ENCODE data around the gene PIK3R2. TPM values are rescaled to one million over a fixed set of nuclear protein-coding genes. Genes with fewer than 3 reads are reported as not detected.

The PIK3R2 gene
- total and polyA plus RNA-seq, 2 of the 13 experiments (the other 11 are each of a cell fraction or from before 2014, with no cell fraction given): 18.6 to 25.3 TPM

DNA sequence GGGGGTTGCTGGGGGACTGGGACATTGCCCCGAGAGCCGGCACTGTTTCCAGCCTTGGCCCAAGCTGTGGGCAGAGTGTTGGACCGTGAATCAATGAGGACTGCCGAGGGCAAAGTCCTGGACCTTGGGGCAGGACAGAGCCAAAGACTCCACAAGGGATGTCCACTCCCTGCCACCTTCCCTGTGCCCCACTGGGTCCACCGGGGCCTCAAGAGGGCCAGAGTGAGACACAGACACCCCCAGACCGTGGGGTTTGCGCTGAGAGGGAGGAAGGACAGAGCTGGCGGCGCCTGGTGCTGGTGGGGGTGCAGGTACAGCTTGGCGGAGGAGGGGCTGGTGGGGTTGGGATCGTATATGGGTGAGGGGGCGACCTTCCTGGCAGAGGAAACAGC lies 43.6 kb upstream of the PIK3R2 start (continued):
- TF ChIP-seq, protein P1, sequence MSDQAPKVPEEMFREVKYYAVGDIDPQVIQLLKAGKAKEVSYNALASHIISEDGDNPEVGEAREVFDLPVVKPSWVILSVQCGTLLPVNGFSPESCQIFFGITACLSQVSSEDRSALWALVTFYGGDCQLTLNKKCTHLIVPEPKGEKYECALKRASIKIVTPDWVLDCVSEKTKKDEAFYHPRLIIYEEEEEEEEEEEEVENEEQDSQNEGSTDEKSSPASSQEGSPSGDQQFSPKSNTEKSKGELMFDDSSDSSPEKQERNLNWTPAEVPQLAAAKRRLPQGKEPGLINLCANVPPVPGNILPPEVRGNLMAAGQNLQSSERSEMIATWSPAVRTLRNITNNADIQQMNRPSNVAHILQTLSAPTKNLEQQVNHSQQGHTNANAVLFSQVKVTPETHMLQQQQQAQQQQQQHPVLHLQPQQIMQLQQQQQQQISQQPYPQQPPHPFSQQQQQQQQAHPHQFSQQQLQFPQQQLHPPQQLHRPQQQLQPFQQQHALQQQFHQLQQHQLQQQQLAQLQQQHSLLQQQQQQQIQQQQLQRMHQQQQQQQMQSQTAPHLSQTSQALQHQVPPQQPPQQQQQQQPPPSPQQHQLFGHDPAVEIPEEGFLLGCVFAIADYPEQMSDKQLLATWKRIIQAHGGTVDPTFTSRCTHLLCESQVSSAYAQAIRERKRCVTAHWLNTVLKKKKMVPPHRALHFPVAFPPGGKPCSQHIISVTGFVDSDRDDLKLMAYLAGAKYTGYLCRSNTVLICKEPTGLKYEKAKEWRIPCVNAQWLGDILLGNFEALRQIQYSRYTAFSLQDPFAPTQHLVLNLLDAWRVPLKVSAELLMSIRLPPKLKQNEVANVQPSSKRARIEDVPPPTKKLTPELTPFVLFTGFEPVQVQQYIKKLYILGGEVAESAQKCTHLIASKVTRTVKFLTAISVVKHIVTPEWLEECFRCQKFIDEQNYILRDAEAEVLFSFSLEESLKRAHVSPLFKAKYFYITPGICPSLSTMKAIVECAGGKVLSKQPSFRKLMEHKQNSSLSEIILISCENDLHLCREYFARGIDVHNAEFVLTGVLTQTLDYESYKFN (CRISPR knock-in tag; conservative IDR thresholded peaks at IDR 0.05): peak; percentile 85
- TF ChIP-seq, protein P2, sequence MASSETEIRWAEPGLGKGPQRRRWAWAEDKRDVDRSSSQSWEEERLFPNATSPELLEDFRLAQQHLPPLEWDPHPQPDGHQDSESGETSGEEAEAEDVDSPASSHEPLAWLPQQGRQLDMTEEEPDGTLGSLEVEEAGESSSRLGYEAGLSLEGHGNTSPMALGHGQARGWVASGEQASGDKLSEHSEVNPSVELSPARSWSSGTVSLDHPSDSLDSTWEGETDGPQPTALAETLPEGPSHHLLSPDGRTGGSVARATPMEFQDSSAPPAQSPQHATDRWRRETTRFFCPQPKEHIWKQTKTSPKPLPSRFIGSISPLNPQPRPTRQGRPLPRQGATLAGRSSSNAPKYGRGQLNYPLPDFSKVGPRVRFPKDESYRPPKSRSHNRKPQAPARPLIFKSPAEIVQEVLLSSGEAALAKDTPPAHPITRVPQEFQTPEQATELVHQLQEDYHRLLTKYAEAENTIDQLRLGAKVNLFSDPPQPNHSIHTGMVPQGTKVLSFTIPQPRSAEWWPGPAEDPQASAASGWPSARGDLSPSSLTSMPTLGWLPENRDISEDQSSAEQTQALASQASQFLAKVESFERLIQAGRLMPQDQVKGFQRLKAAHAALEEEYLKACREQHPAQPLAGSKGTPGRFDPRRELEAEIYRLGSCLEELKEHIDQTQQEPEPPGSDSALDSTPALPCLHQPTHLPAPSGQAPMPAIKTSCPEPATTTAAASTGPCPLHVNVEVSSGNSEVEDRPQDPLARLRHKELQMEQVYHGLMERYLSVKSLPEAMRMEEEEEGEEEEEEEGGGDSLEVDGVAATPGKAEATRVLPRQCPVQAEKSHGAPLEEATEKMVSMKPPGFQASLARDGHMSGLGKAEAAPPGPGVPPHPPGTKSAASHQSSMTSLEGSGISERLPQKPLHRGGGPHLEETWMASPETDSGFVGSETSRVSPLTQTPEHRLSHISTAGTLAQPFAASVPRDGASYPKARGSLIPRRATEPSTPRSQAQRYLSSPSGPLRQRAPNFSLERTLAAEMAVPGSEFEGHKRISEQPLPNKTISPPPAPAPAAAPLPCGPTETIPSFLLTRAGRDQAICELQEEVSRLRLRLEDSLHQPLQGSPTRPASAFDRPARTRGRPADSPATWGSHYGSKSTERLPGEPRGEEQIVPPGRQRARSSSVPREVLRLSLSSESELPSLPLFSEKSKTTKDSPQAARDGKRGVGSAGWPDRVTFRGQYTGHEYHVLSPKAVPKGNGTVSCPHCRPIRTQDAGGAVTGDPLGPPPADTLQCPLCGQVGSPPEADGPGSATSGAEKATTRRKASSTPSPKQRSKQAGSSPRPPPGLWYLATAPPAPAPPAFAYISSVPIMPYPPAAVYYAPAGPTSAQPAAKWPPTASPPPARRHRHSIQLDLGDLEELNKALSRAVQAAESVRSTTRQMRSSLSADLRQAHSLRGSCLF (CRISPR knock-in tag; IDR thresholded peaks at IDR 0.05; ENCODE audit: borderline replicate concordance): no peak
- TF ChIP-seq, protein P3, sequence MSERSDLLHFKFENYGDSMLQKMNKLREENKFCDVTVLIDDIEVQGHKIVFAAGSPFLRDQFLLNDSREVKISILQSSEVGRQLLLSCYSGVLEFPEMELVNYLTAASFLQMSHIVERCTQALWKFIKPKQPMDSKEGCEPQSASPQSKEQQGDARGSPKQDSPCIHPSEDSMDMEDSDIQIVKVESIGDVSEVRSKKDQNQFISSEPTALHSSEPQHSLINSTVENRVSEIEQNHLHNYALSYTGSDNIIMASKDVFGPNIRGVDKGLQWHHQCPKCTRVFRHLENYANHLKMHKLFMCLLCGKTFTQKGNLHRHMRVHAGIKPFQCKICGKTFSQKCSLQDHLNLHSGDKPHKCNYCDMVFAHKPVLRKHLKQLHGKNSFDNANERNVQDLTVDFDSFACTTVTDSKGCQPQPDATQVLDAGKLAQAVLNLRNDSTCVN (CRISPR knock-in tag; IDR thresholded peaks at IDR 0.05; ENCODE audit: borderline replicate concordance): no peak
- TF ChIP-seq ZNF841 (CRISPR knock-in tag; IDR thresholded peaks at IDR 0.05; ENCODE audit: borderline replicate concordance) (no peak), ZBTB8A (CRISPR knock-in tag; IDR thresholded peaks at IDR 0.05; ENCODE audit: borderline replicate concordance, low read depth) (no peak), ZNF569 (CRISPR knock-in tag; IDR thresholded peaks at IDR 0.05; ENCODE audit: borderline replicate concordance) (no peak), ZNF713 (CRISPR knock-in tag; IDR thresholded peaks at IDR 0.05) (no peak), ZNF510 (CRISPR knock-in tag; IDR thresholded peaks at IDR 0.05; ENCODE audit: low read depth) (no peak), NFKB2 (CRISPR knock-in tag; IDR thresholded peaks at IDR 0.05; ENCODE audit: borderline replicate concordance) (0 out of 2 replicates have a peak, but pooled peaks have one; percentile 19), CBX1 (IDR thresholded peaks at IDR 0.05; ENCODE audit: low read depth) (no peak), HDAC2 (CRISPR knock-in tag; IDR thresholded peaks at IDR 0.05) (peak; percentile 67; the same call in 1 of the 2 replicates), CHD2 (IDR thresholded peaks at IDR 0.05; ENCODE audit: low read depth, low read length) (no peak), ZNF354B (CRISPR knock-in tag; IDR thresholded peaks at IDR 0.05) (no peak)
- TF ChIP-seq, protein P4, sequence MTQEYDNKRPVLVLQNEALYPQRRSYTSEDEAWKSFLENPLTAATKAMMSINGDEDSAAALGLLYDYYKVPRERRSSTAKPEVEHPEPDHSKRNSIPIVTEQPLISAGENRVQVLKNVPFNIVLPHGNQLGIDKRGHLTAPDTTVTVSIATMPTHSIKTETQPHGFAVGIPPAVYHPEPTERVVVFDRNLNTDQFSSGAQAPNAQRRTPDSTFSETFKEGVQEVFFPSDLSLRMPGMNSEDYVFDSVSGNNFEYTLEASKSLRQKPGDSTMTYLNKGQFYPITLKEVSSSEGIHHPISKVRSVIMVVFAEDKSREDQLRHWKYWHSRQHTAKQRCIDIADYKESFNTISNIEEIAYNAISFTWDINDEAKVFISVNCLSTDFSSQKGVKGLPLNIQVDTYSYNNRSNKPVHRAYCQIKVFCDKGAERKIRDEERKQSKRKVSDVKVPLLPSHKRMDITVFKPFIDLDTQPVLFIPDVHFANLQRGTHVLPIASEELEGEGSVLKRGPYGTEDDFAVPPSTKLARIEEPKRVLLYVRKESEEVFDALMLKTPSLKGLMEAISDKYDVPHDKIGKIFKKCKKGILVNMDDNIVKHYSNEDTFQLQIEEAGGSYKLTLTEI (CRISPR knock-in tag; conservative IDR thresholded peaks at IDR 0.05): no peak
- TF ChIP-seq, protein P5, sequence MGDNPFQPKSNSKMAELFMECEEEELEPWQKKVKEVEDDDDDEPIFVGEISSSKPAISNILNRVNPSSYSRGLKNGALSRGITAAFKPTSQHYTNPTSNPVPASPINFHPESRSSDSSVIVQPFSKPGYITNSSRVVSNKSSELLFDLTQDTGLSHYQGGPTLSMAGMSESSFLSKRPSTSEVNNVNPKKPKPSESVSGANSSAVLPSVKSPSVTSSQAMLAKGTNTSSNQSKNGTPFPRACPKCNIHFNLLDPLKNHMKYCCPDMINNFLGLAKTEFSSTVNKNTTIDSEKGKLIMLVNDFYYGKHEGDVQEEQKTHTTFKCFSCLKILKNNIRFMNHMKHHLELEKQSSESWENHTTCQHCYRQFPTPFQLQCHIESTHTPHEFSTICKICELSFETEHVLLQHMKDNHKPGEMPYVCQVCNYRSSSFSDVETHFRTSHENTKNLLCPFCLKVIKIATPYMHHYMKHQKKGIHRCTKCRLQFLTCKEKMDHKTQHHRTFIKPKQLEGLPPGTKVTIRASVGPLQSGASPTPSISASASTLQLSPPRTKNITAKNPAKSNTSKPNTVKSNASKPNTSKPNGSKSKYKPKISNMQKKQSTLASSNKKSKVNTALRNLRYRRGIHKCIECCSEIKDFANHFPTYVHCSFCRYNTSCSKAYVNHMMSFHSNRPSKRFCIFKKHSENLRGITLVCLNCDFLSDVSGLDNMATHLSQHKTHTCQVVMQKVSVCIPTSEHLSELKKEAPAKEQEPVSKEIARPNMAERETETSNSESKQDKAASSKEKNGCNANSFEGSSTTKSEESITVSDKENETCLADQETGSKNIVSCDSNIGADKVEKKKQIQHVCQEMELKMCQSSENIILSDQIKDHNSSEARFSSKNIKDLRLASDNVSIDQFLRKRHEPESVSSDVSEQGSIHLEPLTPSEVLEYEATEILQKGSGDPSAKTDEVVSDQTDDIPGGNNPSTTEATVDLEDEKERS (CRISPR knock-in tag; IDR thresholded peaks at IDR 0.05): peak; percentile 93
